HG03108 (cell line): ENCODE results near the gene C10orf95.

Experiments used
- ATAC-seq: cut with Tn5 transposase; IDR thresholded peaks from one replicate; pipeline ENCODE4 v1.9.1; 2021; ENCODE audit warnings: moderate library complexity; ENCODE audit not compliant: unreplicated experiment

Gene C10orf95

GRCh38 chr10:102416695-102417094 lies 34.6 kb downstream of the C10orf95 start:
- no peak for ATAC-seq

- ATAC-seq: no peak
These were observed 35.1 kb downstream of the C10orf95 start for GRCh38 chr10:102416283-102416682.

DNA sequence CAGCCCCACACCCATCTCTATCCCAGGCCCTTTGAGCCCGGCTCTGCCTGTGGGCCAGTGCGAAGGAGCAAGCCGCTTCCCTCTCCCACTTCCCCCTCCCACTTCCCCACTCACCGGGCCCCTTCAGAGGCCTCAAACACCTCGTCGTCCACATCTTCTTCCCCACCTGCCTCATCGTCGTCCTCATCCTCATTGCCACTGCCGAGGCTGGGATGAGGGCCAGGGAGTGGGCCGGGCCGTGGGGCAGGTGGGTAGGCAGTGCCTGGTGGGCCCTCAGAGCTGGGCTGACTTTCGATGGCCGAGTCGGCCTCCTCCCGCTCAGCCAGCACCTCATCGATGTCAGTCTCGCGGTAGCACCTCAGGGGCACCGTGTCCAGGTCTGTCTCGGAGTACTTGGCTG lies 36.6 kb downstream of the C10orf95 start:
- no peak for ATAC-seq

GRCh38 chr10:102413806-102414561 lies 37.4 kb downstream of the C10orf95 start:
- no peak for ATAC-seq

- ATAC-seq: no peak
These were observed 38.2 kb downstream of the C10orf95 start for GRCh38 chr10:102413053-102413705.

DNA sequence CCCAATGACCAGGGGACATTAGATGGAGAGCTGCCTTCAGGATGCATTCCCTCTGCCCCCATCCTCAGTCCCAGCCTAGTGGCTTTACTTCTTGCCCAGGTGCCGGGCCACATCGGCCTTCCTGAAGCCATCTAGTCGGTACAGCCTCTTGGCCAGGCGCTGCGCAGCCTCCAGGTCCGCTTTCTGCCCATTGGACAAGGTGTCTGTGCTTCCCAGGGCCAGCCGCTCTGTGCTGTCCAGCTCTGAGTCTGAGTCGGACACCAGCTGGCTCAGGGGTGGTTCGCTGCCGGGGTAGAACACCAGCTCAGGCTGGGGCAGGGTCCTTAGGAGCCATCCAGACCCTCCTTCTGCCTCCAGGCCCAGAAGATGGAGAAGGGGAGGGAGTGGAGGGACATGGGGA lies 39.0 kb downstream of the C10orf95 start:
- ATAC-seq: no peak

DNA sequence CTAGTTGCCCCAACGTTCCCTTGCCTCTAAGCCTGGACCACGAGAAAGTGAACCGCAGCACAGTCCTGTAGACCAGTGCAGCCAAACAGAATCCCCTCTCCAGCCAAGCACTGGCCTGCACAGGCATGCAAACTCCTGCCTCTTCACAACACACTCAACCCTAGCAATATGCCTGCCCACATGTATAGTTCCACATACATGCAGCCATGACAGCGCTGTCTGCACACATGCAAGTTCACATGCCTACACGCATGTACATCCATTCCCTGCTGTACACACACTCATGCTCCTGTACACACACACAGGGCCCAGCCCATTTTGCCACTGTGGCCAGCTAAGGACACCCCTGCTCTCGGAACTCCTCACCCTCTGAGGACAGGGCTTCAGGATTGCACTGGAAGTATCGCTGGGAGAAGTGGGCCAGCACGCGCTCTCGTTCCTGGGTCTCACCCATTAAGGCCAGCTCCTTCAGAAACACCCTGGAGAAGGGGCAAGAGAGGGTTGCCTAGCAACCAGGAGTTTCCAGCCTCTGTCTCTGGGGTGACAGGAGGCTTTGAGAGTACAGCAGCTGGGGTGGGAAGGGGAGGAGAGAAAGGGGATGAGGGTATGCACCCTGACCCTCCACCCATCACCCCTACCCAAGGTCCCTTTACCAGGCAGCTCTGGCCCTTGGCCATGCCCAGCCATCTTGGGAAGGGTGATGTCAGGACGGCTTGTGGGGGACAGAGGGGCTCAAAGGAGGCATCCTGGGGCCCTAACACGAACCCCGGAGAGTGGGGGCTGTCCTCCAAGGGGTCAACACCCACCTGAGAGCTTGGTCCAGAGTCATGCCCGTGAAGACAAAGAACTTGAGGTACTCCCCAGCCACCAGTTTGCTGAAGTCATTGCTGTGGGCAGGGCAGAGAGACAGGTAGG lies 39.7 kb downstream of the C10orf95 start:
- ATAC-seq: no peak

DNA sequence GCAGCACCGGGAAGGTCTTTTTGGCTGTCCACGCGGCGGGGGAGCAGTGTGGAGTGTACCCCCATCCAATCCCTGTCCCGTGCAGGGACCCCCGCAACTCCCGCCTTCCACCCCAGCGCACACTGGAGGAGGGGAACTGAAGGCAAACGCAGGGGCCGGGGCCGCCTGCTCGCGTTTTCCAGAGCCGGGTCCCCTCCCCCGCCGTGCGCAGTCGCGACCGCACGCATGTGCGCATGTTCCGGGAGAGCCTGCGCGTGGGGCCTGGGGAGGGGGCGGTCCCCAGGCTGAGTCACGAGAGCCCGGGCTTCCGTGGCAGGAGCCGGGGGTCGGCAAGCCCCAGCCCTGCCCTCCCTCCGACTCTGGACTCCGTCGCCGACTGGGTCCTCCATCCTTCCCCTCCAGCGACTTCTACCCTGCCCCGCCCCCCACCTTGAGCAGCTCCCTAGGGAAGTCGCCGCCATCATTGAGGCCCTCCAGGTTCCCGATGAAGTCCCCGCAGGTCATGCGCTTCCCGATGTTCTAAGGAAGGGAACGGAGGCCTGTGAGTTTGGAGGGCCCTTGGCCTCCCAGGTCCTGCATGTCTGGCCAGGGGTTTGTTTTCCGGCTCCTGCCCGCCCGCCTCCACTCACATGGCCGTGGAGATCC lies 40.8 kb downstream of the C10orf95 start:
- no peak for ATAC-seq

DNA sequence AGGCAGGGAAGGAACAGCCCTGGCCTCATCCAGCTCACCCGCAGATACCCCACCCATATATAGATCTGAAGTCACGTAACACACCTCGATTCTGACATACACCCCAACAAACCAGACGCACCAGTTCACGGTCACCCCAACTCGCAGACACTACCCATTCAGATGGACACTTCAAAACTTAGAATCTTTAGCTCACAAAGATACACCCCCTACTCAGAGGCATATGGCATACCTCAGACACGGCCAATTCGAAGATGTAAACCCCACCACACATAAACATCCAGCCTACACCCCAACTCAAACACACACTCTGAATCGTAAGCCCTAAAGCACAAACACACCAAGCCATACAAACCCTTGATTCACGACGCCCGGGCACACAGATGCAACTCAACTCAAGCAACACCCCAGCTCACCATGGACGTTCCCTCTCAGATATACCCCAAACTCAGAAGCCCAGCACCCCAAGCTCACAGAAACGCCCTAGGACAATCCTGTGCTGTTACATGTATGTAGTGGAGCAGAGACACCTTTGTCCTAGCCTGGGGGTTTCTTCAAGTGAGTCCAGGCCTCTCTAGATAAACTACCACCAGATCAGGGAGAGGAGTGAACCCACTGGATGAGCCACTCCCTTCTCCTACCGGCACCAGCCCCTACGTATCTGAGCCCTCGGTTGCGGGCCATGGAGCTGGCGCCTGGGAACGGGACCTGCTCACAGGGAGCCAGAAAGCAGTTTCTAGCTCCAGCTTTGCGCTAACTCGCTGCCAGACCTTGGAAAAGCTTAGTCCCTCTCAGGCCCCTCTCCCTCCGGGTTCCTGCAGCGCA lies 41.5 kb downstream of the C10orf95 start:
- ATAC-seq: no peak

- ATAC-seq: no peak
These were observed 42.4 kb downstream of the C10orf95 start for GRCh38 chr10:102408728-102409603.

- no peak for ATAC-seq
These were observed 43.1 kb downstream of the C10orf95 start for GRCh38 chr10:102408131-102408727.

DNA sequence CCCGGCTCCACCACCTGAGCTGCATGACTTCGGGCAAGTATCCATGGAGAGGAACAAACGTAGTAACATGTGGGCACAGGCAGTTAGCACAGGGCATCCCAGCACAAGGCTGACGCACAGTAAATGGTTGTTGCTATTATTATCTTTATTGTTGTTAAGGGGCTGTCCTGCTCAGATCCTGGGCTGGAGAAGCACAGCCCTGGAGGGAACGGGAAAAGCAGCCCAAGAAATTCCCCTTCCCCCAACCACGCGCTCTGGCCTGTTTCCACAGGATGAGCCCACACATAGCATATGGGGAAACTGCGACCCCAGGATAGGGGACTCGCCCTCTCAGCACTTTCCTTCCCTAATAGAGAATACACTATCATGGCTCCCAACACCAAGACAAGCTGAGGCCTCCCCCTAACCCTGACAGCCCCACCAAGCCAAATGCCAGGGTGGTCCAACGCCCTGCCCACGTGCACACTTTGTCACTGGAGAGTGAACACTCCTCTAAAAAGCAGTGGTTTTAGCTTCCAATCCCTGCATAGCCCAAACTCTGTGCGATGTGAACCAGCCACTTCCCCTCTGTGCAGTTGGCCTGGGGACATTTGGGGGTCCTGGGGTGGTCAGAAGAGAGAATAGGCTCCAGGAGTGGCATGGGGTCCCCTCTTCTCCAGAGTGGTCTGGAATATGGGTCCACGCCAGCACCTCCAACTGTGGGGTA lies 43.8 kb downstream of the C10orf95 start:
- no peak for ATAC-seq

DNA sequence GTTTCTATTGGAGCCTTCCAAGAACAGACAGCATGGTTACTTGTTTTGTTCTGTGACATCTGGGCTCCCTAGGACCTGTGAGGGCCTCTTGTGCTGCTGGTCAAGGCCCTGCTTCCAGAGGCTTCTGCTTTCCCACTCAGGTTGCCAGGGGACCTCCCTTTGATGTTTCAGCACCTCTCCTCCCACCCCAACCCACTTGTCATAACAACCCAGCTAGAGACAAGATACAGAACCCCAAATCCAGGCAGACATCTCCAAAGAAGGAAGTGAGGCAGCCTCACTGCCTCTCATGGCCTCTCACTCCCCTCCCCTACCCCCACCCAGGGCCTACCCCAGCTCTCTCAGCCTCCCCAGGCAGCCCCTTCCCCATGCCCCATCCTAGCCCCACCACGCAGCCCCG lies 44.5 kb downstream of the C10orf95 start:
- no peak for ATAC-seq

DNA sequence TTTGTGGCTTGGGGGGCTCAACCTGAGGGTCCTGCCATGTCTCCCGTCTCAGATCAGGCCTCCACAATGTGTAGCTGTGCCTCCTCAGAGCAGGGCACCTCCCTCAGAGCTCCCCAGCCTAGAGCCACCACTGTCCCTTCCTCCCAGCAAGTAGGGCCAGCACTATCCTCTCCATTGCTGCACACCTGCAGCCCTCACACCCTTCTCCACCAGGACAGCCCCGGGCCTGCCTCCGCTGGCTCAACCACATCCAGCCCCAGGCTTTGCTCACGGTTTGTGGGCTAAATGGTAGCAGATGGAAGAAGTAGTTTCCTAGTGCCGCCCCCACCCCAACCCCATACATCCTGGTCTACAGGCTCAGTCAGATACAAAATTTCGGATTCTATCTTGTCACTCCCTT lies 45.7 kb downstream of the C10orf95 start:
- ATAC-seq: no peak

GRCh38 chr10:102405108-102405571 lies 46.2 kb downstream of the C10orf95 start:
- no peak for ATAC-seq

DNA sequence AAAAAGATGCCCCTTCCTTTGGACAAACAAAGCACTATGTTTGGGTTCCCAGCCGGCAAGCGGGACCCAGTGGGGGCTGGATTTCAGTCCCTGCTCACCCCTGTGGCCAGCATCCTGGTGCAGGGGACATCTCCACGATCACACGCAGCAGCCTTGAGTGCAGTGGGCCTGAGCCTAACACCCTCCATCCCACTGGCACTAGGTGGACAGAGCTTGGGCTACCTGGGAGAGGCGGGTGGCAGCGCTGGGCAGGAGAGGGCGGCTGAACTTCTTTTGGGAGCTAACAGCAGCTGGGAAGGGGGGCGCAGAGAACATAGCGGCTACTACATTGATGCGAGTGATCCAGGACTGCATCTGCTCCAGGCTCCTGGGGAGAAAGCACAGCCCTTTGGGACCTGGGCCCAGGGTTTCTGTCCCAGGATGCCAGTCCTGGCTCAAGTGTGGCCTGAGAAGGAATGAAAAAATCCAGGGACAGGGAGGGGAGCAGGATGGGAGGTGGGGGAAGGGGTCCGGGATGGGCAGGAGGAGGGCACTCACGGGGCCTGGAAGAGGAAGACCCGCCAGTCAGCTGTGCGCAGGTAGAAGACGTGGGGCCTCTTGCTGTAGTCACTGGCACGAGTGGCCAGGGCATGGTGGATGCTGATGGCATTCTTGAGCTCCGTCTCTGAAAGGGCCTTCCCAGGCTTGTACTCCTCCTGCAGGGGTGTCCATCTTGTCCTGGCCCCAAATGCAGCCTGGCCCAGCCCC lies 46.8 kb downstream of the C10orf95 start:
- no peak for ATAC-seq

DNA sequence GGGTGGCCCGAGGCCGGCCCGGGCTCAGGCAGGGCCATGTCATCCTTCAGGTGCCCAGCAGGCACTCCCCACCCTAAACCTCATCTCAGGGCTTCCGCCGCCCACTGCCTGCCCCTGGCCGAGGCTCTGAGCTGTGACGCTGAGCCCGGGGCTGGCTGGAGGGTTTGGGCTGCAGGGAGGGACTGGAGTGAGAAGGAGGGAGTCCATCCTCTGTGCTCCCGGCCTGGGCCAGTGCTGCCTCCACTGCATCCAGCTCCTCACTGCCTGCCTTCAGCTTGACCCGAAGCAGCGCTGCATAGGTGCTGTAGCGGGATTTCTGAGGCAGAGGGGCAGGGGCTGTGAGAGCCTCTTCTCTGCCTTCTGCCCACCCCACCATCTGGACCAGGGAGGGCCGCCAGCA lies 48.2 kb downstream of the C10orf95 start:
- no peak for ATAC-seq
